ENCODE data around the gene CADM1. TPM values are rescaled to one million over a fixed set of nuclear protein-coding genes. Genes with fewer than 3 reads are reported as not detected.

The CADM1 gene
- total RNA-seq, 1 donor from 2014 or later, result 41.7 TPM

DNA sequence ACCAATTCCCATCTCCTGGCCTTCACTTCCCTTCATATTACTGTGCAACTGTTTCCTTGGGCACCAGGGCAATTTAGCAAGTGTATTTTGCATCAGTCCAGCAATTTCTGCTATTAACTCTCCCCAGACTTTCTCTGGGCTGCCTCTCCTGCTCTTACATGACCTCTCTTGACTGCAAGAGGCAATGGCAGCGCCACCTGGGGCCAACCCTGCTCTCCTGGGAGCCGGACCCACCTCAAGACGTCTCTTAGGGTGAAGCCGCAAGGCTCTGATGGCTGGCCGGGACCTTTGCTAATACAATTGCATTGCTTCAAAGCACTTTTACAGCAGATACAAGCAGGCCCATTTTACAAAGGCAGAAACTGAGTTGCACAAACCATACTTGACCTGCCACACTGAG is 360.2 kb downstream of the CADM1 start:
- no peak for DNase-seq (ENCODE audit: low read depth)
- H3K36me3 ChIP-seq (ENCODE audit: control insufficient read depth, insufficient read depth, low read length), result no peaks in the 10 kb centered on the region
- TF ChIP-seq, protein P1, sequence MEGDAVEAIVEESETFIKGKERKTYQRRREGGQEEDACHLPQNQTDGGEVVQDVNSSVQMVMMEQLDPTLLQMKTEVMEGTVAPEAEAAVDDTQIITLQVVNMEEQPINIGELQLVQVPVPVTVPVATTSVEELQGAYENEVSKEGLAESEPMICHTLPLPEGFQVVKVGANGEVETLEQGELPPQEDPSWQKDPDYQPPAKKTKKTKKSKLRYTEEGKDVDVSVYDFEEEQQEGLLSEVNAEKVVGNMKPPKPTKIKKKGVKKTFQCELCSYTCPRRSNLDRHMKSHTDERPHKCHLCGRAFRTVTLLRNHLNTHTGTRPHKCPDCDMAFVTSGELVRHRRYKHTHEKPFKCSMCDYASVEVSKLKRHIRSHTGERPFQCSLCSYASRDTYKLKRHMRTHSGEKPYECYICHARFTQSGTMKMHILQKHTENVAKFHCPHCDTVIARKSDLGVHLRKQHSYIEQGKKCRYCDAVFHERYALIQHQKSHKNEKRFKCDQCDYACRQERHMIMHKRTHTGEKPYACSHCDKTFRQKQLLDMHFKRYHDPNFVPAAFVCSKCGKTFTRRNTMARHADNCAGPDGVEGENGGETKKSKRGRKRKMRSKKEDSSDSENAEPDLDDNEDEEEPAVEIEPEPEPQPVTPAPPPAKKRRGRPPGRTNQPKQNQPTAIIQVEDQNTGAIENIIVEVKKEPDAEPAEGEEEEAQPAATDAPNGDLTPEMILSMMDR (IDR thresholded peaks at IDR 0.05; ENCODE audit: insufficient read depth, low read length, poor library complexity, severe bottlenecking), result no peak
- H3K4me3 ChIP-seq (ENCODE audit: low read depth, low read length), result no peak overlapping the region
- peaks cover 4% of the 10 kb centered on the region for H3K27me3 ChIP-seq (ENCODE audit: control insufficient read depth, insufficient read depth, low read length)

DNA sequence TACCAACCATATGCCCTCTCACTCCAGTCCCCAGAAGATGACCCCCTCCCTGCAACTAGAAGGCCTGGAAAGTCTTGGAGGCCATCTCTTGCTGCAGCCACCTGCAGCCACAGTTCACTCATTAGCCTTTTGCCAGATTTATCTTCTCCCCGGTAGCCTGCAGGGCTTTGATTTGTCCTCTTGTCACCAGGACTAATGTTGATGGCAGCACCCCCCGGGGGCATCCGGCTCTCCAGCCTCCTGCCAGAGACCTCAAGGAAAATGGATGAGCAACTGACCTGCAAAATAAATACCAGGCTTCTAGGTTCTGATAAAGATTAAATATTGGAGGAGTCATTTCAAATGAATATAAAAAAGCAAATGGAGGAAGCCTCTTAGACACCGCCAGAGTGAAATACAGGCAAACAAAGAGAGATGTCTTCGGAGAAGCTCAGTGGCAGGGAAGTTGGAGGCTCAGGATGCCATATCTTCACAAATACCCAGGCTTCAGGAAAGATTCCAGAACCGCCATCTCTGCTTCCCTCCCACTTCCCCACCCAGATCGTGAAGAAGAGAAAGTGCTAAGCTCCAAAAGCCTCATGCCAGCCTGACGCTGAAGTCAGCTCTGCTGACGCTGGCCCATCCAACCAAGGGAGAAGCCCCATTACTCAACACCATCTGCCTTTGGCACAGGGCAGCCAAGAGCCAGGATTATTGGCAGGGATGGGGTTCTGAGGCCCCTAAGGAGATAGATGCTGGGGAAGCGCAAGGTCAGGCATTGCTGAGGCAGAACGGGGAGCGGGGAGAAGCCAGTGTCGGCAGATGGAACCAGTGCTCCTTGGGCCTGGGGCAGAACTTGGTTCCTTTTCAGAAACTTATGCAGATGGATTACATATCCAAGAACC is 362.7 kb downstream of the CADM1 start:
- no peak for DNase-seq (ENCODE audit: low read depth)
- H3K4me3 ChIP-seq (ENCODE audit: low read depth, low read length), result no peak overlapping the region
- H3K36me3 ChIP-seq (ENCODE audit: control insufficient read depth, insufficient read depth, low read length), result no peaks in the 10 kb centered on the region
- TF ChIP-seq, protein P1 (IDR thresholded peaks at IDR 0.05; ENCODE audit: insufficient read depth, low read length, poor library complexity, severe bottlenecking), result no peak
- H3K27me3 ChIP-seq (ENCODE audit: control insufficient read depth, insufficient read depth, low read length), result peaks cover 4% of the 10 kb centered on the region

DNA sequence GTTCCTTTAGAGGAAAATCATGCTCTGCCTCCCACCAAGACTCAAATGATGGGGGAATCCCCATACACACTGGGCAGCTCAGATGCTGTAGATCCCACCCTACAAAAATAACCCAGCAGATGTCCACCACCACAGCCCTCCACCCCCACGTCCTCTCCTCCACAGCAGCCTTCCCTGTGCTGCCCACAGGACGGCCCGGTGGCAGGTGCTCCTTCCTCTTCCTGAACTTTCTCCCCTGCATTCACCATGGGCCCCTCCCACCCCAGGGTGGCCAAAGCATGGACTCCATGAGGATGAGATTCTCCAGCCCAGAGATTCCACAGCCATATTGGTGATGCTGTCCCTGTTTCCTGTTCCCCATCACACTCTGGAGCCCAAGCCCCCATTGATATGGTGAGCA is 368.3 kb downstream of the CADM1 start:
- DNase-seq (ENCODE audit: low read depth), result no peak
- TF ChIP-seq, protein P1 (IDR thresholded peaks at IDR 0.05; ENCODE audit: insufficient read depth, low read length, poor library complexity, severe bottlenecking), result no peak
- Histone ChIP-seq H3K36me3 (ENCODE audit: control insufficient read depth, insufficient read depth, low read length) (no peaks in the 10 kb centered on the region), H3K4me3 (ENCODE audit: low read depth, low read length) (no peak overlapping the region), H3K27me3 (ENCODE audit: control insufficient read depth, insufficient read depth, low read length) (peaks cover 4% of the 10 kb centered on the region)

DNA sequence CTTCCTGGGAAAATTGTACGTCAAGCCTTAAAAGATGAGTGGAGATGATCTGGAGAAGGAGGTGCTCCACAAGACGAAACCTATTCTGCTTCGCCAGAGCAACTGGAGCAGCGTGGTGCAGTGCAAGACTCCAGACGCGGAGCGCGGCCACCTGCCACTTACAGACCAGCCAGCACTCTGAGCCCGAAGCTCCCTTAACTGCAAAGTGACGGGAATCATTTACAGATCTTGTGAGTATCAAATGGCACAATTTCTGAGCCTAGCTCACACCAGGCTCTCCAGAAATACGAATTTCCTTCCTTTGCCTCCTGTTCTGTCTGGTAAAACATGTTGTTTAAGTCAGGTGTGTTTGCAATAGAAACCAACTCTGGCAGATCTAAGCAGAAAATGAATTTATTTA is 369.3 kb downstream of the CADM1 start:
- DNase-seq (ENCODE audit: low read depth), result no peak
- TF ChIP-seq, protein P1 (IDR thresholded peaks at IDR 0.05; ENCODE audit: insufficient read depth, low read length, poor library complexity, severe bottlenecking), result no peak
- no peaks in the 10 kb centered on the region for H3K36me3 ChIP-seq (ENCODE audit: control insufficient read depth, insufficient read depth, low read length)

DNA sequence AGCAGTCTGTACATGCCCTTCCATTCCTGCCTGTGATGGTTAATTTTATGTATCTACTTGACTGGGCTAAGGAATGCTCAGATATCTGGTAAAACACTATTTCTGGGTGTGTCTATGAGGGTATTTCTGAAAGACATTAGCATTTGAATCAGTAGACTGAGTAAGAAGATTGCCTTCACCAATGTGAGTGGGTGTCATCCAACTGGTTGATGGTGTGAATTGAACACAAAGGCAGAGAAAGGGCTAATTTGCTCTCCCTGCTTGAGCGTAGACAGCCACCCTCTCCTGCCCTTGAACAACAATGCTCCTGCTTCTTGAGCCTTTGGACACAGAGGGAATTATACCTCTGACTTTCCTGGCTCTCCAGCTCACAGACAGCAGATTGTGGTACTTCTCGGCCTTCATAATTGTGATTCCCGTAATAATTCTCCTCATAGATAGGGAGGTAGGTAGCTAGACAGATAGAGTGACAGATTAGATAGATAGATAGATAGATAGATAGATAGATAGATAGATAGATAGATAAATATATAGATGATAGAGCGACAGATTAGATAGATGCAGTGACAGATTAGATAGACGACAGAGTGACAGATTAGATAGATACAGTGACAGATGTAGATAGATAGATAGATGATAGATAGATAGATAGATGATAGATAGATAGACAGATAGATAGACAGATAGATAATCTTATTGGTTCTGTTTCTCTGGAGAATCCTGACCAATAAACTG is 370.6 kb downstream of the CADM1 start:
- TF ChIP-seq, protein P1 (IDR thresholded peaks at IDR 0.05; ENCODE audit: insufficient read depth, low read length, poor library complexity, severe bottlenecking), result no peak
- Histone ChIP-seq H3K4me3 (ENCODE audit: low read depth, low read length) (no peak overlapping the region), H3K27me3 (ENCODE audit: control insufficient read depth, insufficient read depth, low read length) (peaks cover 2% of the 10 kb centered on the region), H3K36me3 (ENCODE audit: control insufficient read depth, insufficient read depth, low read length) (no peaks in the 10 kb centered on the region)
- DNase-seq (ENCODE audit: low read depth), result no peak

More for the DNA sequence above, 369.3 kb downstream of the CADM1 start:
- H3K4me3 ChIP-seq (ENCODE audit: low read depth, low read length), result no peak overlapping the region
- H3K27me3 ChIP-seq (ENCODE audit: control insufficient read depth, insufficient read depth, low read length), result peaks cover 2% of the 10 kb centered on the region
